Cardiac septum (tissue), 1 donor: ENCODE results near the gene TMEM60. TPM values are rescaled to one million over a fixed set of nuclear protein-coding genes. Genes with fewer than 3 reads are reported as not detected.

Experiments used
- DNase-seq: peaks from one replicate; pipeline ENCODE4 v3.0.0-alpha.2; 2020; ENCODE audit warnings: low spot score
- intact Hi-C: fragments of 100-400 bp; cut with DNase I; formaldehyde crosslinking; loops from one replicate; pipeline ENCODE4 v1.14.0; 2022
- total RNA-seq: library from RNA; stranded (reverse); fragmentation: NEBNext Ultra II Directional; extraction: Animal tissue kit (Norgen Biotek cat#: 25700); gene quantifications from one replicate; pipeline ENCODE4 v1.2.1, GENCODE V29; 2021
- donor health status: DM: no; HTN: no; CAD: no.

Gene TMEM60
- total RNA-seq, 1 donor from 2014 or later: 6.4 TPM

DNA sequence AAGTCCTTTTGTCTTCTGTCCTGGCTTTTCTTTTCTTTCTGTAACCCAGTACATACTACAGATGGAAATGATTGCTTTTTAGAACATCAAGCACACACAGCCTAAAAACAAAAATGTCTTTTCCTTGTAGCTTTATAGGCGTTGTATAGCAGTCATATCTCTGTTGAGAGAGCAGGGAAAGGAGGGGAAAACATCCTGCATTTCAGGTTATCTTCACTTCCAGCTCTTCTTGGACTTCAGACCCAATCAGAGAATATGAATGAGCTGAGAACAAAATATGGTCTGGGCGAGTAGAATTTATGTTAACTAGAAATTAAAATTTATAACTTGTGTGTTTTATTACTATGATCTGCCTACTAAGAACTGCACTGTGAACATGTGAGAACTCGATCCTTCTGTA, 14.7 kb downstream of the TMEM60 start:
- no peak for DNase-seq
- intact Hi-C loops: no loop called here

- intact Hi-C loops: no loop called here
These were observed 15.1 kb downstream of the TMEM60 start for GRCh38 chr7:77783111-77783510.

DNA sequence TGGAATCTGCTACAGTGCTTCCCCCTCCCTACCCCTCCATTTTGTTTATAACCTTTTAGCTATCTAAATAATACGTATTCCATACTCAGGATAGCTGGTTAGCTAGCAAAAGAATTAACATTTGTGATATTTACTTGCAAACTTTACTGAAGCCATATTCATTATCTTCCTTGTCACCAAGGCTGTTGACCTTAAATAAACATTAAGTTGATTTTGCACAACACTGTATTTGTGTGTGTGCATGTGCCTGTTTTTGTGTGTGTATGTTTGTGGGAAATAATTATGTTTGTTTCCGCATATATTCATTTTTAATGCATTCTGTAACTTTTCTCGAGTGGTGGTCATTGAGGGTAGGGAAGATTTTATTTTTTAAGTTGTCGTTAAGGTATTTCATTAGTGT, 15.9 kb downstream of the TMEM60 start:
- intact Hi-C loops: no loop called here
- no peak for DNase-seq

More at GRCh38 chr7:77783111-77783510, 15.1 kb downstream of the TMEM60 start:
- no peak for DNase-seq

- intact Hi-C loops: no loop called here
- no peak for DNase-seq
These were observed 19.7 kb downstream of the TMEM60 start for GRCh38 chr7:77778535-77778934.

DNA sequence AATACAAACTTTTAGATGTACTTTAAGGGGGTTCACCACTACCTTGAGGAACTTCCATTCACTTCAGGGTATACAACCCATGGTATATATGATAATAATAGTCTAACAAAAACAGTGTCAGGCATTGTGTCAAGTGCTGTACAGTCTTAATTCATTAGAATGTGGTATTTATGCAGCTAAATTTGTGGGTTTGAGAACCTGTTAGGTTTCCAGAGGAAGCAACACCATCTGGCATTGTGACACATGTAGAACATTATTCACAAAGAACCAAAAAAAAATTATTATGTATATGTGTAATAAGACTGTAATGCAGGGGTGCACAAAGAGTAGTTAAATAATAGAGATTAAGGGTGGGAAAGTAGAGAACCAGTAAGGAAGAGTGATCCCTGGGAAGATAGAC, 26.3 kb downstream of the TMEM60 start:
- DNase-seq: no peak
- intact Hi-C loops: no loop called here

GRCh38 chr7:77770316-77770715, 27.9 kb downstream of the TMEM60 start:
- no peak for DNase-seq
- intact Hi-C loops: no loop called here

GRCh38 chr7:77766801-77767605, 31.2 kb downstream of the TMEM60 start:
- intact Hi-C loops: no loop called here

DNA sequence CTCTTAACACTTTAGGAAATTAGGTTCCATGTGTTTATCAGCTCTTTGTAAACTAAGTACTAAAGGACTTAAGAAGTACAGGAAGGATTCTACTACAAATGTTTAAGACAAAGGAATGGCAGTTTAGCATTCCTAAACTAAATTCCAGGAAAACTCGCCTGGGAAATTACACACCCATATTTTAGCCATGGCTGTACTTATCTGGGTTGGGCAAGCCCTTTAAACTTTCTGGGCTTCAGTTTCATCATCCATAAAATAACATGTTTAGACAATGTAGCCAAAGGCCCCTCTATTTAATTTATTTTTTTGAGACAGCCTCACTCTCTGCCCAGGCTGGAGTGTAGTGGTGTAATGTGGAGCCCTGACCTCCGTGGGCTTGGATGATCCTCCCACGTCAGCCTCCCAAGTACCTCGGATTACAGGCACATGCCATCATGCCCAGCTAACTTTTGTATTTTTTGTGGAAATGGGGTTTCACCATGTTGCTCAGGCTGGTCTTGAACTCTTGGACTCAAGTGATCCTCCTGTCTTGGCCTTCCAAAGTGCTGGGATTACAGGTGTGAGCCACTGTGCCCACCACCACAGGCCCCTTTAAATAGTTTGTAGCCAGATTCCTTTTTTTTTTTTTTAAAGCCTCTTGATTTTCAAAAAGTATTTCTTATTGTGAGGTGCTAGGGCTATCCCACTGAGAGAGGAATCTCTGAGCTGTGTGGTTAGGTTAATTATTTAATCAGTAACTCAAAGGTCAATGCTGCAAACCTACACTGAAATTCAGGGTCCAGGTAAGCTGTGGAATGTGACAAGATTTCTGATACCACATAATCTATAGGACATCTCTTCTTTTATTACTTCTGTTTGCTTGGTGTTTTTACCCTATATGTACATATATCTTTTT, 32.1 kb downstream of the TMEM60 start:
- no peak for DNase-seq

More at GRCh38 chr7:77766801-77767605, 31.2 kb downstream of the TMEM60 start:
- DNase-seq: no peak

GRCh38 chr7:77765481-77765880, 32.8 kb downstream of the TMEM60 start:
- no peak for DNase-seq
- intact Hi-C loops: no loop called here

More for the DNA sequence above, 32.1 kb downstream of the TMEM60 start:
- intact Hi-C loops: no loop called here

DNA sequence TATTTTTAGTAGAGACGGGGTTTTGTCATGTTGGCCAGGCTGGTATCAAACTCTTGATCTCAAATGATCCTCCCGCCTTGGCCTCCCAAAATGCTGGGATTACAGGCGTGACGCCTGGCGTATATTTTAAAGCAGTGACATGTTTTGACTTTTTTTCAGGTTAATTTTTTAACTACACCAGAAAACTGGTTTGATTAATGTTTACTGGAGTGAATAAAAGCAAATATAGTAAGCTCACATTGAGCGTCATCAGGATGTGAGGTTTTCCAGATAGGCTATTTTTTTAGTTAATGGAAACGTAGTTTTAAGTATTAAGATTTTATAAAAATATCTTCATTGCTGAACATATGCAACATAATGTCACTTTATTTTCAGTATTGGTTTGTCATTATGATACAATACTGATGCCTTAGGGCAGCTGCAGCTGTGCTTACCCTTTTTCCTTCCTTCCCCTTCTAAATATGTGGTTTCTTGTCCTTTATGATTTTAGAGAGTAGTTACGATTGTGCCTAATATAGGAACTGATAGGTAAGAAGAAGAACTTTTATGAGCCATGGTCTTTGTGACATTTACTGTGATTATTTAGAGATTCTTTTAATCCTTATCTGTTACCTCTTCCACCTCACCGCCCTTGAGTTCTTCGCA, 37.3 kb downstream of the TMEM60 start:
- intact Hi-C loops: no loop called here
- DNase-seq: no peak

- DNase-seq: no peak
These were observed 38.8 kb downstream of the TMEM60 start for GRCh38 chr7:77759294-77759889.

DNA sequence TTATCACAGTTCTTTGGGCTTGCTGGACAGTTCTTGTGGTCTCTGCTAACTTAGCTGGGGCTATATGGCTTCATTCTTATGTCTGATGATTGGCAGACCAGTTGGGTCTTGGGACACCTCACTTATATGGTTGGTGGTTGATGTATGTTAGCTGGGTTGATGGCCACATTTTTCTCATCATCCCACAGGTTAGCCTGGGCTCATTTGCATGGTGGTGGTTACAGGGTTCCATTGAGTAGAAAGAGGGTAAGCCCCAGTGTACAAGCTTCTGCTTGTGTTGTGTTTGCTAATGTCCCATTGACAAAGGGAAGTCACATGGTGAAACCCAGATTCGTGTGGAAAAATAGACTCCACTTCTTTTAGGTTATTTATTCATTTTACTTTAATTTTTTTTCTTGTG, 40.6 kb downstream of the TMEM60 start:
- DNase-seq: no peak
- intact Hi-C loops: loop anchor here (5.0 to 10.0 kb wide), 2 partner anchors 100 to 313 kb away; no protein-coding TSS in a partner anchor

More at GRCh38 chr7:77759294-77759889, 38.8 kb downstream of the TMEM60 start:
- intact Hi-C loops: loop anchor here (5.0 to 10.0 kb wide), 2 partner anchors 102 to 315 kb away; no protein-coding TSS in a partner anchor

DNA sequence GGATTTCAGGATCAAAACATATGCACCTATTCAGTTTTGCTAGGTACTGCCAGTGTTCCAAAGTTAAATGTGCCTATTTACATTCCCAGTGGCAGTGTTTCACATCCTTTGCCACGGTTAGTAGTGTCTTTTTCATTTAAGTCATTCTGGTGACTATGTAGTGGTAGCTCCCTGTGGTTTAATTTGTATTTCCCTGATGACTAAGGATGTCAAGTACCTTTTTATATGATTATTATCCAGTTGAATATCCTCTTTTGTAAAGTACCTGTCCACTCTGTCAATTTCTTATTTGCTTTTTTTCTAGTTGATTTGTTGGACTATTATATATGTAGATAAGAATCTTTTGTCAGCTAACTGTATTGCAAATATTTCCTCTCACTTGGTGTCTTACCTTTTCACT, 45.1 kb downstream of the TMEM60 start:
- DNase-seq: no peak
- intact Hi-C loops: loop anchor here (10.0 kb wide), 1 partner anchor 308 kb away; no protein-coding TSS in a partner anchor

DNA sequence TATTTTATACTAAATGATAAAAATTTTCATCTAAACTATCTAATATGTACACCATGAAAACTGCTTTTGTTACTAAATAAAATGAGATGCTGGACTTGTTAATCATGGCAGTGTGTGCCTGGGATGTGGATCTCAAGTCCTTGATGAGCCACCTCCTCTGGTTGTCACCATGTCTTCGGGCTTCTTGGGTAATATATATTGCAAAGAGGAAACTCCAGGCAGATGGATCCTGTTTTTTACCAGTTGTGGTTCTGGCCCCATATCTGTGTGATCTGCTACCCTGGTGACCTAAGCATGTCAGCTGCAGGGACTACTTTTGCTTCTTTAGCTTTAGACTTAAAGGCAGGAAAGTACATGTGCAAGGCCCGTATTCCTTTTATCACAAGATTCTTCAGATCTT, 46.2 kb downstream of the TMEM60 start:
- no peak for DNase-seq
- intact Hi-C loops: loop anchor here (10.0 kb wide), 1 partner anchor 307 kb away; no protein-coding TSS in a partner anchor

DNA sequence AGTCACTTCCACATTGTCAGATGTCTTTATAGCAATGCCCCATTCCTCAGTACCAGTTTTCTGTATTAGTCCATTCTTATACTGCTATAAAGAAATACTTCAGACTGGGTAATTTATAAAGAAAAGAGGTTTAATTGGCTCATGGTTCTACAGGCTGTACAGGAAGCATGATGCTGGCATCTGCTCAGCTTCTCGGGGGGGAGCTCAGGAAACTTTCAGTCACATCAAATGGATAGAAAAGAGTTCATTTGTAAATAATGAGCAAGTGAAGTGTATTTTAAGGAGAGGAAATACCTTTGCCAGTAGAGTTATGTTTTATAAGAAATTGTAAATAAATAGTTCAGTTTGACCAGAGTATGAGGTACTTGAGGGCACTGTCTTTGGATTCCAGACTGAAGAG, 50.5 kb downstream of the TMEM60 start:
- intact Hi-C loops: no loop called here
- DNase-seq: no peak

- intact Hi-C loops: no loop called here
- no peak for DNase-seq
These were observed 51.1 kb downstream of the TMEM60 start for GRCh38 chr7:77747178-77747577.

DNA sequence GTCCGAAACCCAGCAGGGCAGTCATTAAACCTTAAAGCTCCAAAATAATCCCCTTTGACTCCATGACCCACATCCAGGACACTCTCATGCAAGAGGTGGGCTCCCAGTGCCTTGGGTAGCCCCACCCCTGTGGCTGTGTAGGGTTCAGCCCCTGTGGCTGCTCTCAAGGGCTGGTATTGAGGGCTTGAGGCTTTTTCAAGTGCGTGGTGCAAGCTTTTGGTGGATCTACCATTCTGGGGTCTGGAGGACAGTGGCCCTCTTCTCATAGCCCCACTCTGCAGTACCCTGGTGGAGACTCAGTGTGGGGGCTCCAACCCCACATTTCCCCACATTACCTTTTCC, 51.4 kb downstream of the TMEM60 start:
- intact Hi-C loops: no loop called here
- no peak for DNase-seq

DNA sequence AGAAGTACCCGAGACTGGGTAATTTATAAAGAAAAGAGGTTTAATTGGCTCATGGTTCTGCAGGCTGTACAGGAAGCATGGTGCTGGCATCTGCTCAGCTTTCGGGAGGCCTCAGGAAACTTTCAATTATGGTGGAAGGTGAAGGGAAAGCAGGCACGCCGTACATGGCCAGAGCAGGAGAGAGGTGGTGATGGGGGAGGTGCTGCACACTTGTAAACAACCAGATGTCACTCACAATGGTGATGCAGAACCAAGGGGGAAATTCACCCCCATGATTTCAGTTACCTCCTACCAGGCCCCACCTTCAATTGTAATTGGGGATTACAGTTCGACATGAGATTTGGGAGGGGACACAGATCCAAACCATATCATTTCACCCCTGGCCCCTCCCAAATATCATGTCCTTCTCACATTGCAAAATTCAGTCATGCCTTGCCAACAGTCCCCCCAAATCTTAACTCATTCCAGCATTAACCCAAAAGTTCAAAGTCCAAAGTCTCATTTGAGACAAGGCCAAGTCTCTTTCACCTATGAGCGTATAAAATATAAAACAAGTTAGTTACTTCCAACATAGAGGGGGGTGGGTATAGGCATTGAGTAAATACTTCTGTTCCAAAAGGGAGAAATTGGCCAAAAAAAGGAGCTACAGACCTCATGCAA, 51.9 kb downstream of the TMEM60 start:
- intact Hi-C loops: no loop called here
- no peak for DNase-seq

- DNase-seq: no peak
- intact Hi-C loops: no loop called here
These were observed 52.5 kb downstream of the TMEM60 start for GRCh38 chr7:77745746-77746145.
